Spleen (tissue), 11 donors: Measurements from ENCODE around the gene EGFLAM. TPM values are rescaled to one million over a fixed set of nuclear protein-coding genes. Genes with fewer than 3 reads are reported as not detected.

Experiments
- DNase-seq: peaks from one replicate; pipeline ENCODE4 v3.0.0-alpha.2; 2020
- H3K27ac ChIP-seq, 8 donors: fragments of 200-600 bp; sonication (generic) in 7 of 8; 1 replicate in 4 of 8; 2 replicates in 4 of 8; pipeline versions ENCODE4 v1.5.0 to v1.8.0; 2016 to 2021; ENCODE audit warnings: inconsistent platforms in 4 of 8, mild to moderate bottlenecking in 4 of 8, moderate library complexity in 1 of 8
- H3K27me3 ChIP-seq, 7 donors: fragments of 200-600 bp; sonication (generic) in 6 of 7; replicated peaks in 1 of 7; 1 replicate in 4 of 7; 2 replicates in 3 of 7; pipeline versions ENCODE4 v1.5.0 to v1.8.0; 2016 to 2021; ENCODE audit warnings: inconsistent platforms in 3 of 7, mild to moderate bottlenecking in 1 of 7
- H3K36me3 ChIP-seq, 6 donors: fragments of 200-600 bp; sonication (generic) in 5 of 6; 1 replicate in 4 of 6; 2 replicates in 2 of 6; pipeline versions ENCODE4 v1.5.0 to v1.8.0; 2016 to 2021; ENCODE audit warnings: inconsistent platforms in 2 of 6
- H3K4me1 ChIP-seq, 6 donors: fragments of 200-600 bp; sonication (generic) in 5 of 6; 1 replicate in 3 of 6; 2 replicates in 3 of 6; pipeline versions ENCODE4 v1.5.0 to v1.8.0; 2016 to 2021; ENCODE audit warnings: inconsistent platforms in 3 of 6
- H3K4me3 ChIP-seq, 8 donors: fragments of 200-600 bp; sonication (generic) in 7 of 8; 1 replicate in 4 of 8; 2 replicates in 4 of 8; pipeline versions ENCODE4 v1.5.0 to v1.8.0; 2016 to 2021; ENCODE audit warnings: inconsistent platforms in 4 of 8, mild to moderate bottlenecking in 4 of 8, moderate library complexity in 2 of 8
- H3K9me3 ChIP-seq, 8 donors: fragments of 200-600 bp; sonication (generic) in 7 of 8; 1 replicate in 4 of 8; 2 replicates in 4 of 8; pipeline versions ENCODE4 v1.5.0 to v1.8.0; 2016 to 2021; ENCODE audit warnings: inconsistent platforms in 4 of 8
- CTCF ChIP-seq, 11 experiments: fragments of 200-600 bp in 7 of 11; fragments of 450-650 bp in 4 of 11; sonication (generic) in 4 of 11; IDR thresholded peaks in 8 of 11; conservative IDR thresholded peaks in 3 of 11; 1 replicate in 7 of 11; 2 replicates in 4 of 11; pipeline versions ENCODE4 v1.4.0 to v1.8.0; 2016 to 2021; ENCODE audit warnings: antibody characterized with exemption in 11 of 11, inconsistent platforms in 4 of 11, mild to moderate bottlenecking in 1 of 11
- POLR2A ChIP-seq, 3 donors: fragments of 450-650 bp; IDR thresholded peaks; one replicate each; pipeline ENCODE4 v1.5.1; 2017; ENCODE audit warnings: antibody characterized with exemption in 3 of 3, mild to moderate bottlenecking in 1 of 3
- POLR2AphosphoS5 ChIP-seq, 3 donors: sonication (generic); formaldehyde crosslinking; IDR thresholded peaks; one replicate each; pipeline ENCODE4 v1.5.1; 2017; ENCODE audit warnings: antibody characterized with exemption in 3 of 3
- WGBS, 5 donors: extraction: QIAGEN DNeasy Blood & Tissue Kit in 3 of 5; methylation state at CpG; one replicate each; pipeline versions ENCODE4 v1.1.5 to v1.1.7; 2013 to 2018; 5-methylcytosine and 5-hydroxymethylcytosine counted together
- intact Hi-C: fragments of 100-400 bp; cut with DNase I; formaldehyde crosslinking; loops from one replicate; pipeline ENCODE4 v1.15.0; 2023; ENCODE audit warnings: low total_unique reads
- polyA plus RNA-seq, 3 donors: library from polyadenylated mRNA; stranded (reverse); fragments of 200-250 nt; gene quantifications; one replicate each; pipeline ENCODE4 v1.2.1, GENCODE V29; 2013
- total RNA-seq, 7 donors: library from RNA; depleted of rRNA in 3 of 7; stranded (reverse); fragments of >200 nt in 3 of 7; fragmentation: NEBNext Ultra II Directional in 4 of 7; extraction: Animal tissue kit (Norgen Biotek cat#: 25700) in 4 of 7; gene quantifications; one replicate each; pipeline versions ENCODE4 v1.1.0 to v1.2.1, GENCODE V29; 2016 to 2021
- donor health status: healthy with polysubstance abuse.
- donor health status: DM: no; HTN: no; CAD: no; lungs with moderate emphysema.
- donor health status: DM: no; HTN: no; CAD: no.
- donor health status: Bipolar disorder and iron deficiency.
- donor health status: healthy.
- donor health status: DM: no; HTN: no; CAD: no.
- donor health status: DM: yes; HTN: yes; CAD: no.

The EGFLAM gene
- total and polyA plus RNA-seq, 10 donors: 6.0 to 16.8 (median 10.9) TPM

DNA sequence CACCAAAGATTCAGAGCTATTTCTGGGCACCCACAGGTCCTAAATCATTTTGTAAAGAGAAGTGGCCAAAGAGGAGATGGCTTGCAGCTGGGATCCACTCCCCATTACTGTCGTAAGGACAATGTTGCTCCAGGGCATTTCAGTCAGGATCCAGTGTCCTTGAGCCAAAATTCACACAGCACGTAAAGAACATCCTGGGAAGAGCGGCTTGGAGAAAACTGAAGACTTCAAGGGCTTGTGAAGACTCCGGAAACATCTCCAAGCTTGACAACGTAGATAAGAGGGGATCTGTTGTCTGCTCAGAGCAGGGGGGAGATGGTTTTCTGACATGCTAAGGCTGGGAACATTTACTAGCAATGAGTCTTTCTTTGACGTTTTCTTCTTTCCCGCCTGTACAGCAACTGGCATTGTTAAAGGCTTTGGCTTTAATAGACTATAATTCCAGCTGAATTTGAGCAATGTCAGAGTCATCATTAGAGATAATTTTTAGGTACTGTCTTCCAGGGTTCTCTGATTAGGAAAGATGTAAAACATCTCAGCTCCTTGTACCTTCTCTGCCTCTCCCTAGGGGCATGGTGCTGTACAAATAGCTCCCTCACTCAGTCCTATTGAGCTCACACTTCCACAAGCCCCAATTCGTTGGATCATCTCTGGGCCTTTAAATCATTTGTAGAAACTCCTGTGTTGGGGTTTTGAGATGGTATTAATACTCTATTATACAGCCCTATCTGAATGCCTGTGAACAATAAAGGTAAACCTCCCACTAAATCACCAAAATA, 39.7 kb downstream of the EGFLAM start:
- intact Hi-C loops: no loop called here
- no peak for DNase-seq
- Histone ChIP-seq H3K27me3 (no peaks in the 10 kb centered on the region), H3K4me3 (no peak overlapping the region), H3K4me1 (no peaks in the 10 kb centered on the region), H3K27ac (no peak overlapping the region), H3K36me3 (no peaks in the 10 kb centered on the region), H3K9me3 (peaks cover 0 to 4% (median 3%) of the 10 kb centered on the region in 8 donors)
- TF ChIP-seq POLR2AphosphoS5 (IDR thresholded peaks at IDR 0.05): no peak
- TF ChIP-seq POLR2A (IDR thresholded peaks at IDR 0.05): no peak
- no peak for TF ChIP-seq CTCF (IDR thresholded peaks at IDR 0.05 in 8 of 11, conservative IDR thresholded peaks at IDR 0.05 in 3 of 11)
- WGBS, 5 donors: 34 to 46% (median 41%) methylated on average over 8 of the region's 8 CpGs

GRCh38 chr5:38299585-38299984, 41.2 kb downstream of the EGFLAM start:
- Histone ChIP-seq H3K27ac (no peak overlapping the region), H3K4me3 (no peak overlapping the region), H3K4me1 (no peaks in the 10 kb centered on the region), H3K36me3 (no peaks in the 10 kb centered on the region), H3K27me3 (no peaks in the 10 kb centered on the region), H3K9me3 (peaks cover 0 to 20% (median 14%) of the 10 kb centered on the region in 8 donors)
- no peak for DNase-seq
- WGBS, 5 donors: 71 to 94% (median 73%) methylated on average over 1 of the region's 1 CpG
- TF ChIP-seq POLR2A (IDR thresholded peaks at IDR 0.05) (no peak), POLR2AphosphoS5 (IDR thresholded peaks at IDR 0.05) (no peak), CTCF (IDR thresholded peaks at IDR 0.05 in 8 of 11, conservative IDR thresholded peaks at IDR 0.05 in 3 of 11) (no peak)
- intact Hi-C loops: no loop called here

- Histone ChIP-seq H3K27ac (no peak overlapping the region), H3K4me3 (no peak overlapping the region), H3K27me3 (no peaks in the 10 kb centered on the region), H3K4me1 (no peaks in the 10 kb centered on the region), H3K9me3 (peaks cover 0 to 53% (median 38%) of the 10 kb centered on the region in 8 donors), H3K36me3 (no peaks in the 10 kb centered on the region)
- intact Hi-C loops: no loop called here
- DNase-seq: no peak
- 86 to 94% (median 89%) methylated on average over 2 of the region's 2 CpGs for WGBS, 5 donors
- TF ChIP-seq CTCF (IDR thresholded peaks at IDR 0.05 in 8 of 11, conservative IDR thresholded peaks at IDR 0.05 in 3 of 11) (no peak), POLR2A (IDR thresholded peaks at IDR 0.05) (no peak), POLR2AphosphoS5 (IDR thresholded peaks at IDR 0.05) (no peak)
Measured at GRCh38 chr5:38305148-38305547, 46.8 kb downstream of the EGFLAM start.

- H3K4me3 ChIP-seq: no peak overlapping the region
- no peak for DNase-seq
- H3K27ac ChIP-seq: no peak overlapping the region
- H3K36me3 ChIP-seq: no peaks in the 10 kb centered on the region
- peaks cover 0 to 51% (median 37%) of the 10 kb centered on the region in 8 donors for H3K9me3 ChIP-seq
- 76 to 92% (median 83%) methylated on average over 1 of the region's 1 CpG for WGBS, 5 donors
- no peaks in the 10 kb centered on the region for H3K4me1 ChIP-seq
- H3K27me3 ChIP-seq: no peaks in the 10 kb centered on the region
- intact Hi-C loops: no loop called here
- TF ChIP-seq POLR2AphosphoS5 (IDR thresholded peaks at IDR 0.05): no peak
- TF ChIP-seq CTCF (IDR thresholded peaks at IDR 0.05 in 8 of 11, conservative IDR thresholded peaks at IDR 0.05 in 3 of 11): no peak
- no peak for TF ChIP-seq POLR2A (IDR thresholded peaks at IDR 0.05)
Measured at GRCh38 chr5:38307845-38308244, 49.5 kb downstream of the EGFLAM start.
